Measurements from ENCODE around the gene TRRAP. TPM values are rescaled to one million over a fixed set of nuclear protein-coding genes. Genes with fewer than 3 reads are reported as not detected.

Gene TRRAP
- total RNA-seq, 1 donor from 2014 or later: 35.6 TPM

GRCh38 chr7:98903246-98903645 is 24.9 kb downstream of the TRRAP start:
- TF ChIP-seq, protein P1, sequence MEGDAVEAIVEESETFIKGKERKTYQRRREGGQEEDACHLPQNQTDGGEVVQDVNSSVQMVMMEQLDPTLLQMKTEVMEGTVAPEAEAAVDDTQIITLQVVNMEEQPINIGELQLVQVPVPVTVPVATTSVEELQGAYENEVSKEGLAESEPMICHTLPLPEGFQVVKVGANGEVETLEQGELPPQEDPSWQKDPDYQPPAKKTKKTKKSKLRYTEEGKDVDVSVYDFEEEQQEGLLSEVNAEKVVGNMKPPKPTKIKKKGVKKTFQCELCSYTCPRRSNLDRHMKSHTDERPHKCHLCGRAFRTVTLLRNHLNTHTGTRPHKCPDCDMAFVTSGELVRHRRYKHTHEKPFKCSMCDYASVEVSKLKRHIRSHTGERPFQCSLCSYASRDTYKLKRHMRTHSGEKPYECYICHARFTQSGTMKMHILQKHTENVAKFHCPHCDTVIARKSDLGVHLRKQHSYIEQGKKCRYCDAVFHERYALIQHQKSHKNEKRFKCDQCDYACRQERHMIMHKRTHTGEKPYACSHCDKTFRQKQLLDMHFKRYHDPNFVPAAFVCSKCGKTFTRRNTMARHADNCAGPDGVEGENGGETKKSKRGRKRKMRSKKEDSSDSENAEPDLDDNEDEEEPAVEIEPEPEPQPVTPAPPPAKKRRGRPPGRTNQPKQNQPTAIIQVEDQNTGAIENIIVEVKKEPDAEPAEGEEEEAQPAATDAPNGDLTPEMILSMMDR (IDR thresholded peaks at IDR 0.05): no peak
- no peak overlapping the region for H3K4me3 ChIP-seq
- H3K4me1 ChIP-seq: no peaks in the 10 kb centered on the region
- DNase-seq: no peak
- no peak for ATAC-seq
- peaks cover 97% of the 10 kb centered on the region for H3K36me3 ChIP-seq
- no peaks in the 10 kb centered on the region for H3K9me3 ChIP-seq
- no peak overlapping the region for H3K27ac ChIP-seq
- intact Hi-C loops (cut with DNase I): loop anchor here (10.0 kb wide), 1 partner anchor 72 kb away; no protein-coding TSS in a partner anchor
- no peaks in the 10 kb centered on the region for H3K27me3 ChIP-seq

GRCh38 chr7:98907570-98907969 is 29.2 kb downstream of the TRRAP start:
- Histone ChIP-seq H3K27me3 (no peaks in the 10 kb centered on the region), H3K27ac (no peak overlapping the region), H3K4me3 (no peak overlapping the region), H3K4me1 (no peaks in the 10 kb centered on the region), H3K9me3 (no peaks in the 10 kb centered on the region), H3K36me3 (peaks cover 96% of the 10 kb centered on the region)
- DNase-seq (no peak), ATAC-seq (no peak)
- TF ChIP-seq, protein P1 (IDR thresholded peaks at IDR 0.05): no peak
- intact Hi-C loops (cut with DNase I): loop anchor here (10.0 kb wide), 1 partner anchor 67 kb away; no protein-coding TSS in a partner anchor

- H3K27ac ChIP-seq: no peak overlapping the region
- intact Hi-C loops (cut with DNase I): loop anchor here (10.0 kb wide), 1 partner anchor 66 kb away; no protein-coding TSS in a partner anchor
- H3K27me3 ChIP-seq: no peaks in the 10 kb centered on the region
- TF ChIP-seq, protein P1 (IDR thresholded peaks at IDR 0.05): no peak
- no peaks in the 10 kb centered on the region for H3K9me3 ChIP-seq
- H3K4me3 ChIP-seq: no peak overlapping the region
- H3K4me1 ChIP-seq: no peaks in the 10 kb centered on the region
- ATAC-seq (no peak), DNase-seq (no peak)
- peaks cover 99% of the 10 kb centered on the region for H3K36me3 ChIP-seq
Measured at GRCh38 chr7:98908585-98908984, 30.3 kb downstream of the TRRAP start.

DNA sequence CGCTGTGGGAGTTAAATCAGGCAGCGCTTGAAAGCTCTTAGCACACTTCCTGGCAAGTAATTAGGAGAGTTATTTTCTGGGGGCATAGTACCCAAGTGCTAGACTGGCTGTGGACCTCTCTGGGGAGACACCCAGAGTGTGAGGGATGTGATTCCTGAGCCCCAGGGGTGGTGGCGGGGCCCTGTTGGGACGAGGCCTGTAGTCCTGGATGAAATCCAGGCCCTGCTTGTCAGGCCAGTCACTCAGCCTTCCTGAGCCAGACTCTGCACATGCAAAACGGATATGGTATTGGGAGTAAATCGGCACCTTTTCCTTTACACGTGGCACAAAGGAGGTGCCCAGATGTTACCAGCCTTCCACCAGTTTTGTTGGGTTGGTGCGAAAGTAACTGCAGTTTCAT is 31.2 kb downstream of the TRRAP start:
- no peak for ATAC-seq
- intact Hi-C loops (cut with DNase I): loop anchor here (10.0 kb wide), 1 partner anchor 65 kb away; no protein-coding TSS in a partner anchor
- H3K4me3 ChIP-seq: no peak overlapping the region
- no peak for DNase-seq
- no peak overlapping the region for H3K27ac ChIP-seq
- H3K4me1 ChIP-seq: no peaks in the 10 kb centered on the region
- TF ChIP-seq, protein P1 (IDR thresholded peaks at IDR 0.05): no peak
- no peaks in the 10 kb centered on the region for H3K27me3 ChIP-seq
- H3K36me3 ChIP-seq: peaks cover 99% of the 10 kb centered on the region
- H3K9me3 ChIP-seq: no peaks in the 10 kb centered on the region

DNA sequence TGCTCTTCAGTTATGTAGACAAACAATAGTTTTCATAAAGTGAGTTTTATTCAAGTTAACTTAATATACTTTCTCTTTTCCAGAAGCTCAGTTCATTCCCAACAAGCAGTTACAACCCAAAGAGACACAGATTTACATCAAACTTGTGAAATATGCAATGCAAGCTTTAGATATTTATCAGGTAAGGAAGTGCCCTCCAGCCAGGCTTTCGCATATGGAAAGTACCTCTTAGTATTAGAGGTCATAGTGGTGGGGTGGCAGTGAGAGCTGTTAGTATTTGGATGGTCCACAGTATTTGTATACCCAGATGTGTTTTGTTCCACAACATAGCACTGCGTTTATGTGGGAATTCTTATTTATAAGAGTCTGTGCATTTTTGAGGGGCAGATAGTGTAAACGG is 32.1 kb downstream of the TRRAP start:
- Histone ChIP-seq H3K27me3 (no peaks in the 10 kb centered on the region), H3K4me1 (no peaks in the 10 kb centered on the region), H3K4me3 (no peak overlapping the region), H3K27ac (no peak overlapping the region), H3K9me3 (no peaks in the 10 kb centered on the region), H3K36me3 (peaks cover 95% of the 10 kb centered on the region)
- DNase-seq (no peak), ATAC-seq (no peak)
- intact Hi-C loops (cut with DNase I): no loop called here
- TF ChIP-seq, protein P1 (IDR thresholded peaks at IDR 0.05): no peak

DNA sequence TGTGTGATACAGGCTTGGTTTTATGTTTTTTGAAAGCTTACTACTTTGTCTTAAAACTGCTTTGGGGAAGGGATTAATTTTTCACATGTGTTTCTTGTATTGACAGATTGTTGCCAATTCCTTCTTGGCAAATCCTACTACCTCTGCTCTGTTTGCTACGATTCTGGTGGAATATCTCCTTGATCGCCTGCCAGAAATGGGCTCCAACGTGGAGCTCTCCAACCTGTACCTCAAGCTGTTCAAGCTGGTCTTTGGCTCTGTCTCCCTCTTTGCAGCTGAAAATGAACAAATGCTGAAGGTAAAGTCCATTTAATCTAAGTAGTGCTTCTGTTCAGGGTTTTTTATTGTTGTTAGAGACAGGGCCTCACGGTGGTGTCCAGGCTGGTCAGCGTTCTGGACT is 33.6 kb downstream of the TRRAP start:
- Histone ChIP-seq H3K27me3 (no peaks in the 10 kb centered on the region), H3K4me1 (no peaks in the 10 kb centered on the region), H3K36me3 (peaks cover 95% of the 10 kb centered on the region), H3K9me3 (no peaks in the 10 kb centered on the region), H3K27ac (no peak overlapping the region), H3K4me3 (no peak overlapping the region)
- no peak for ATAC-seq
- TF ChIP-seq, protein P1 (IDR thresholded peaks at IDR 0.05): no peak
- intact Hi-C loops (cut with DNase I): no loop called here
- DNase-seq: no peak
